Endothelial cell of umbilical vein (primary cell): Measurements from ENCODE around the gene SRCAP. TPM values are rescaled to one million over a fixed set of nuclear protein-coding genes. Genes with fewer than 3 reads are reported as not detected.

Source experiments
- BruUV-seq: library from RNA; stranded (reverse); fragments of 400-500 nt; replicated peaks from 2 replicates; lab custom pipeline; 2021; lab: Mats Ljungman, UMichigan
- CTCF ChIA-PET: fragments of 300-600, 350-600 bp; sonication (Branson Sonifier 250); formaldehyde crosslinking; loops from one replicate; lab custom pipeline; 2021; ENCODE audit warnings: antibody characterized with exemption, inconsistent platforms; lab: Charles Lee
- POLR2A ChIA-PET: fragments of 300-600, 350-600 bp; sonication (Branson Sonifier 250); formaldehyde crosslinking; loops from one replicate; lab custom pipeline; 2021; ENCODE audit warnings: antibody characterized with exemption, inconsistent platforms; lab: Charles Lee
- DNase-seq: peaks from one replicate; pipeline ENCODE4 v3.0.0-alpha.2; 2011; ENCODE audit warnings: low read depth, low spot score
- FAIRE-seq: peaks from 2 replicates; lab custom pipeline; 2011; peaks lifted over from hg19 to GRCh38; lab: Jason Lieb, UNC
- H2AFZ ChIP-seq: 2 replicates; pipeline ENCODE4 v1.6.0; 2012; ENCODE audit warnings: low read depth, low read length, control low read depth, inconsistent platforms
- H3K27ac ChIP-seq: 2 replicates; pipeline ENCODE4 v1.5.1; 2011; ENCODE audit warnings: low read depth, mild to moderate bottlenecking, control low read depth, low read length, moderate library complexity; ENCODE audit not compliant: insufficient read depth
- H3K27me3 ChIP-seq, 2 experiments: 2 replicates each; pipeline versions ENCODE4 v1.6.0 to v1.6.1; 2011; ENCODE audit warnings: low read length in 2 of 2, mixed read lengths in 1 of 2; ENCODE audit not compliant: control insufficient read depth in 2 of 2, insufficient read depth in 2 of 2
- H3K36me3 ChIP-seq, 2 experiments: 2 replicates in 1 of 2; 3 replicates in 1 of 2; pipeline ENCODE4 v1.5.1; 2011; ENCODE audit warnings: low read length in 2 of 2, mild to moderate bottlenecking in 1 of 2, moderate library complexity in 1 of 2; ENCODE audit not compliant: control insufficient read depth in 2 of 2, insufficient read depth in 2 of 2; ENCODE audit errors: extremely low read depth in 1 of 2
- H3K4me1 ChIP-seq: 3 replicates; pipeline ENCODE4 v1.5.1; 2011; ENCODE audit warnings: mild to moderate bottlenecking, low read length; ENCODE audit not compliant: control insufficient read depth, insufficient read depth; ENCODE audit errors: extremely low read depth
- H3K4me2 ChIP-seq: 2 replicates; pipeline ENCODE4 v1.6.1; 2011; ENCODE audit warnings: low read length, control low read depth, mixed read lengths; ENCODE audit not compliant: insufficient read depth
- H3K4me3 ChIP-seq, 3 experiments: fragments of 200-600 bp in 1 of 3; sonication (generic), shearing (Covaris generic) in 1 of 3; replicated peaks in 1 of 3; 2 replicates each; pipeline ENCODE4 v1.5.1; 2011 to 2016; ENCODE audit warnings: control low read depth in 3 of 3, low read length in 3 of 3, mild to moderate bottlenecking in 2 of 3, inconsistent platforms in 1 of 3, low read depth in 1 of 3, moderate library complexity in 1 of 3; ENCODE audit not compliant: insufficient read depth in 1 of 3
- H3K79me2 ChIP-seq: 2 replicates; pipeline ENCODE4 v1.6.0; 2012; ENCODE audit warnings: low read length, inconsistent platforms; ENCODE audit not compliant: control insufficient read depth, insufficient read depth
- H3K9ac ChIP-seq: replicated peaks from 2 replicates; pipeline ENCODE3; 2011; ENCODE audit warnings: low read length, control low read depth; ENCODE audit not compliant: insufficient read depth; ENCODE audit errors: extremely low read depth
- H3K9me1 ChIP-seq: replicated peaks from 3 replicates; pipeline ENCODE4 v1.6.0; 2011; ENCODE audit warnings: mild to moderate bottlenecking, low read length; ENCODE audit not compliant: control insufficient read depth, insufficient read depth; ENCODE audit errors: extremely low read depth
- H3K9me3 ChIP-seq: replicated peaks from 2 replicates; pipeline ENCODE4 v1.5.1; 2012; ENCODE audit warnings: low read length, inconsistent platforms; ENCODE audit not compliant: control insufficient read depth, insufficient read depth
- H4K20me1 ChIP-seq: replicated peaks from 2 replicates; pipeline ENCODE3; 2011; ENCODE audit warnings: mild to moderate bottlenecking, low read length; ENCODE audit not compliant: control insufficient read depth, insufficient read depth; ENCODE audit errors: extremely low read depth
- EZH2 ChIP-seq: IDR thresholded peaks from 2 replicates; pipeline ENCODE4 v1.6.1; 2012; ENCODE audit warnings: borderline replicate concordance, low read depth, mild to moderate bottlenecking, moderate library complexity, low read length, inconsistent platforms; ENCODE audit not compliant: severe bottlenecking
- FOS ChIP-seq: IDR thresholded peaks from 2 replicates; pipeline ENCODE4 v1.6.1; 2011; ENCODE audit warnings: mild to moderate bottlenecking, low read length, moderate library complexity, borderline replicate concordance; ENCODE audit not compliant: insufficient read depth
- GATA2 ChIP-seq: IDR thresholded peaks from 2 replicates; pipeline ENCODE4 v1.7.0; 2011; ENCODE audit warnings: low read depth, mild to moderate bottlenecking, moderate library complexity, mixed read lengths, low read length; ENCODE audit not compliant: insufficient read length, insufficient read depth
- JUN ChIP-seq: IDR thresholded peaks from 2 replicates; pipeline ENCODE4 v1.6.1; 2011; ENCODE audit warnings: borderline replicate concordance, low read depth; ENCODE audit not compliant: insufficient read length, insufficient read depth
- MAX ChIP-seq: IDR thresholded peaks from 2 replicates; pipeline ENCODE4 v1.6.1; 2011; ENCODE audit not compliant: insufficient read depth, insufficient read length
- MYC ChIP-seq: IDR thresholded peaks from one replicate; pipeline ENCODE4 v1.6.1; 2011; ENCODE audit warnings: mild to moderate bottlenecking, low read depth, low read length
- POLR2A ChIP-seq: IDR thresholded peaks from 2 replicates; pipeline ENCODE4 v1.6.1; 2012; ENCODE audit warnings: low read depth, mild to moderate bottlenecking, control low read depth, low read length
- POLR2AphosphoS5 ChIP-seq: IDR thresholded peaks from 2 replicates; pipeline ENCODE4 v1.6.1; 2012; ENCODE audit warnings: low read depth, mild to moderate bottlenecking, control low read depth, low read length, moderate library complexity; ENCODE audit not compliant: insufficient read depth
- dilution Hi-C: fragments of 300-500 bp; cut with MboI; formaldehyde crosslinking; loops from one replicate; pipeline ENCODE4 v1.15.0; 2019; ENCODE audit warnings: low sequenced_read_pairs; ENCODE audit not compliant: extremely low pct_ligation_motif_present
- intact Hi-C: fragments of 100-400 bp; cut with micrococcal nuclease; formaldehyde crosslinking; loops from one replicate; pipeline ENCODE4 v1.10.0; 2022
- polyA plus RNA-seq, 4 experiments: library from polyadenylated mRNA; depleted of rRNA in 3 of 4; stranded (reverse) in 3 of 4; unstranded in 1 of 4; fragments of >200 nt; gene quantifications; 2 replicates each; pipeline versions ENCODE4 v1.2.1 to v1.2.3, GENCODE V29; 2011 to 2012; ENCODE audit warnings: missing spikeins in 1 of 4
- total RNA-seq: library from RNA; stranded (reverse); gene quantifications from 2 replicates; pipeline ENCODE4 v1.2.3, GENCODE V29; 2021
- TF ChIP-seq, protein P1 (sequence below), 2 donors: IDR thresholded peaks; 1 replicate in 1 of 2; 2 replicates in 1 of 2; pipeline ENCODE4 v1.5.1; 2011; ENCODE audit warnings: low read length in 2 of 2, mild to moderate bottlenecking in 2 of 2, moderate library complexity in 2 of 2, control low read depth in 1 of 2, inconsistent platforms in 1 of 2, low read depth in 1 of 2; ENCODE audit not compliant: insufficient read depth in 1 of 2; ENCODE audit errors: extremely low read depth in 1 of 2

SRCAP gene
- total and polyA plus RNA-seq, 2 donors (not counting 3 experiments of a cell fraction or from before 2014, with no cell fraction given), result 11.0 to 77.7 TPM

DNA sequence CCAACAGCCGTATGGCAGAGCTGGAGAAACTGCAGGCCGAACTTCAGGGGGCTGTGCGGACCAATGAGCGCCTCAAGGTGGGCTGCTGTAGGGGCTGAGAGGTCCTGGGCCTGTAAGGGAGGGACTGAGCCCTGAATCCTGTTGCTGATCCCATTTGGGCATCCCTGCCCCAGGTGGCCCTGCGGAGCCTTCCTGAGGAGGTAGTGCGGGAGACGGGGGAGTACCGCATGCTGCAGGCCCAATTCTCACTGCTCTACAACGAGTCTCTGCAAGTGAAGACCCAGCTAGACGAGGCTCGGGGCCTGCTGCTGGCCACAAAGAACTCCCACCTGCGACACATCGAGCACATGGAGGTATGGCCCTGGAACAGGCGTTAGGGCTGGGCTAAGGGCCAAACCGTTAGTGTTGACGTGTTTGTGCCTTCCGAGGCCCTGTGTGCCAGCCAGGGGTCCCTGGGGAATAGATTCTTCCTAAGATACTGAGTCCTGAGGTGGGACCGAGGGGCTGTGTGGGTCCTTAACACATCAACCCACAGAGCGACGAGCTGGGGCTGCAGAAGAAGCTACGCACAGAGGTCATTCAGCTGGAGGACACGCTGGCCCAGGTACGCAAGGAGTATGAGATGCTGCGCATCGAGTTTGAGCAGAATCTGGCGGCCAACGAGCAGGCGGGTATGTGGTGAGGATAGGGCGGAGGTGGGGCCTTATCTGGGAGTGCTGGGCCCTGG lies 67.4 kb downstream of the SRCAP start:
- Histone ChIP-seq H3K9ac (no peak overlapping the region), H3K4me3 (no peak overlapping the region), H3K9me1 (no peaks in the 10 kb centered on the region), H2AFZ (no peak overlapping the region), H3K27me3 (no peaks in the 10 kb centered on the region), H3K4me1 (peaks cover 11% of the 10 kb centered on the region), H3K4me2 (no peak overlapping the region), H3K36me3 (peaks cover 20 to 54% of the 10 kb centered on the region in 2 experiments), H3K79me2 (peaks cover 22% of the 10 kb centered on the region), H3K27ac (no peak overlapping the region), H4K20me1 (no peaks in the 10 kb centered on the region), H3K9me3 (no peaks in the 10 kb centered on the region)
- ChIA-PET POLR2A (no interaction called here), CTCF (no interaction called here)
- FAIRE-seq (no peak), DNase-seq (no peak)
- TF ChIP-seq POLR2A (no peak), MYC (no peak), GATA2 (no peak), POLR2AphosphoS5 (no peak), EZH2 (no peak), FOS (no peak), MAX (no peak), JUN (no peak)
- TF ChIP-seq, protein P1, sequence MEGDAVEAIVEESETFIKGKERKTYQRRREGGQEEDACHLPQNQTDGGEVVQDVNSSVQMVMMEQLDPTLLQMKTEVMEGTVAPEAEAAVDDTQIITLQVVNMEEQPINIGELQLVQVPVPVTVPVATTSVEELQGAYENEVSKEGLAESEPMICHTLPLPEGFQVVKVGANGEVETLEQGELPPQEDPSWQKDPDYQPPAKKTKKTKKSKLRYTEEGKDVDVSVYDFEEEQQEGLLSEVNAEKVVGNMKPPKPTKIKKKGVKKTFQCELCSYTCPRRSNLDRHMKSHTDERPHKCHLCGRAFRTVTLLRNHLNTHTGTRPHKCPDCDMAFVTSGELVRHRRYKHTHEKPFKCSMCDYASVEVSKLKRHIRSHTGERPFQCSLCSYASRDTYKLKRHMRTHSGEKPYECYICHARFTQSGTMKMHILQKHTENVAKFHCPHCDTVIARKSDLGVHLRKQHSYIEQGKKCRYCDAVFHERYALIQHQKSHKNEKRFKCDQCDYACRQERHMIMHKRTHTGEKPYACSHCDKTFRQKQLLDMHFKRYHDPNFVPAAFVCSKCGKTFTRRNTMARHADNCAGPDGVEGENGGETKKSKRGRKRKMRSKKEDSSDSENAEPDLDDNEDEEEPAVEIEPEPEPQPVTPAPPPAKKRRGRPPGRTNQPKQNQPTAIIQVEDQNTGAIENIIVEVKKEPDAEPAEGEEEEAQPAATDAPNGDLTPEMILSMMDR (IDR thresholded peaks at IDR 0.05; ENCODE audit: extremely low read depth in 1 of 2, insufficient read depth in 1 of 2, low read depth in 1 of 2, low read length in 2 of 2), result no peak
- dilution Hi-C loops, result no loop called here
- intact Hi-C loops, result no loop called here
- no TSS peak for BruUV-seq
